ENCODE results near the gene ASPG.
A peak's percentile ranks its signal among the peaks of the same experiment; 100 is the strongest.

GRCh38 chr14:104137297-104138097, 52.0 kb downstream of the ASPG start:
- TF ChIP-seq CTCF (conservative IDR thresholded peaks at IDR 0.05) (peak; percentile 57; the same call in 1 of the 2 replicates), EZH2 (IDR thresholded peaks at IDR 0.05; ENCODE audit: low read depth) (no peak)

All from PC-9 (cell line).